ENCODE results near the gene KIAA1671.

DNA sequence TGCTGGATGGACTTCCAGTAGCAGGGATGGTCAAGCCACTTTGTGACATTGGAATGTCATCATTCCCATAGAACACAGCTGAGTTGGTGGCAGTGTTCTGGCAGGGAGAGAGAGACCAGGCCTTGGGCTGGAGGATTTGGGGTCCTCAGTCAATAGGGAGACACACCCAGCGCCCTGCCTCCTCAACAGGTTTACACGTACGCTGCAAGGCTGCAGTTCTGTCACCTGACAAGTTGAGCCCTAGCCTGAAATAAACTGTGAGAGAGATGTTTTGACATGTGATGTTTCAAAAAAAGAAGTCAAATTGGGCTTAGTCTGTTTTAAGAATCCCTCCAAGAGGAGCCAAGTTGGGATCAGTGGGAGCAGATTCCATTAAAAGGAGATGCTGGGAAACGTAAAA lies 204.2 kb downstream of the KIAA1671 start:
- no peak for TF ChIP-seq CTCF (IDR thresholded peaks at IDR 0.05)
- no peak for TF ChIP-seq POLR2A (IDR thresholded peaks at IDR 0.05)
